HG02642 (cell line): Measurements from ENCODE around the gene LHX3.

Experiments
- ATAC-seq: cut with Tn5 transposase; IDR thresholded peaks from one replicate; pipeline ENCODE4 v1.9.1; 2021; ENCODE audit warnings: mild to moderate bottlenecking; ENCODE audit not compliant: unreplicated experiment, poor library complexity

LHX3 gene

GRCh38 chr9:136204838-136205706, at the start of gene LHX3:
Gene LHX3, minus strand, starts transcription at chr9:136205128. Its CDS starts 116 bp downstream, at chr9:136205012.
- no peak for ATAC-seq

GRCh38 chr9:136253246-136254130, 48.6 kb upstream of the LHX3 start:
- no peak for ATAC-seq

- ATAC-seq = no peak
Measured at GRCh38 chr9:136252846-136253245, 47.9 kb upstream of the LHX3 start.

- no peak for ATAC-seq
Measured at GRCh38 chr9:136252281-136252680, 47.4 kb upstream of the LHX3 start.

- no peak for ATAC-seq
Measured at GRCh38 chr9:136251264-136252115, 46.6 kb upstream of the LHX3 start.

GRCh38 chr9:136250676-136251075, 45.7 kb upstream of the LHX3 start:
- no peak for ATAC-seq

GRCh38 chr9:136249877-136250559, 45.1 kb upstream of the LHX3 start:
- ATAC-seq = no peak

GRCh38 chr9:136248951-136249876, 44.3 kb upstream of the LHX3 start:
- ATAC-seq = no peak

GRCh38 chr9:136247947-136248637, 43.2 kb upstream of the LHX3 start:
- no peak for ATAC-seq

- ATAC-seq = no peak
Measured at GRCh38 chr9:136247551-136247916, 42.6 kb upstream of the LHX3 start.

GRCh38 chr9:136246849-136247550, 42.1 kb upstream of the LHX3 start:
- ATAC-seq = no peak

GRCh38 chr9:136245219-136246150, 40.6 kb upstream of the LHX3 start, which contains the start of gene QSOX2:
Gene QSOX2, minus strand, starts transcription at chr9:136245812. Its CDS starts 9 bp downstream, at chr9:136245803.
- ATAC-seq = peak; percentile 69

- no peak for ATAC-seq
Measured at GRCh38 chr9:136244969-136245218, 40.0 kb upstream of the LHX3 start.

- ATAC-seq = peak; percentile 24
Measured at GRCh38 chr9:136244122-136244968, 39.4 kb upstream of the LHX3 start.

GRCh38 chr9:136243631-136244030, 38.7 kb upstream of the LHX3 start:
- no peak for ATAC-seq
